Stimulated activated CD8-positive, alpha-beta memory T cell treated with anti-CD3 and anti-CD28 coated beads, Interleukin-7, amount 100 ng/mL, for 1 hour (primary cell): ENCODE data around the gene MYO10.

Experiments
- DNase-seq, 2 donors: peaks; one replicate each; pipeline ENCODE4 v3.0.0-alpha.2; 2020; ENCODE audit warnings: low read depth in 2 of 2

The MYO10 gene

GRCh38 chr5:16916262-16916878, 19.7 kb downstream of the MYO10 start:
- DNase-seq: no peak

DNA sequence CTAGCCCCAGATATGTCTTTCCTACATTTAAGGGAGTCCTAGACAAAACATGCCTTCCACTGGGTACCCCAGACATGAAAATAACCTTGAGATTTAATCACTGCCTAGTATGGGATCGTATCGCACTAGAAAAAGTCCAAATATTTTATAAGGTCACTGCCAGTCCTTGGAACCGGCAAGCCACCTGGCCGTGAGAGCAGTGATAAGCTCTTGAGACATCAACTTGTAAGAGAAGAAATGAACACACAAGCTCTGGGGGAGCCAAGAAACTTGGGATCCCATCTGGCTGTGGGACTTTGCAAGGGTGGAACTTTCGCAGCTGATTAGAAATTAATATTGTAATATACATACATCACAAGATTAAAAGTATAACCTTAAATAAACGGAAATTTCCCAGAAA, 21.5 kb downstream of the MYO10 start:
- no peak for DNase-seq

DNA sequence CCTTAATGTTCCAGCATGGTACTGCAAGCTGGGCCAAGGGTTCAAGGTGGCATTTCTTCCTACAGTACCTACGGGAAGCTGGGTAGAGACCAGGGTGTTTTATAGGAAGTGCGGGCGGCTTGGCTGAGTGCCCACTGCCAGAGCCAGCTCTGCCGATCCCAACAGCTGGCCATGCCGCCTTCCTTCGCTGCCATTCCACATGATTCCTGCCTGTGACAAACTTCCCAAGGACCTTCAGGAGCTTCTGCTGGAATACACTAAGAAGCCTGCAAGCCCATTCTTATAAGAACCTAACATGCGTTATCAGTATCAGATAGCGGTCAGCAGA, 22.0 kb downstream of the MYO10 start:
- DNase-seq: no peak

DNA sequence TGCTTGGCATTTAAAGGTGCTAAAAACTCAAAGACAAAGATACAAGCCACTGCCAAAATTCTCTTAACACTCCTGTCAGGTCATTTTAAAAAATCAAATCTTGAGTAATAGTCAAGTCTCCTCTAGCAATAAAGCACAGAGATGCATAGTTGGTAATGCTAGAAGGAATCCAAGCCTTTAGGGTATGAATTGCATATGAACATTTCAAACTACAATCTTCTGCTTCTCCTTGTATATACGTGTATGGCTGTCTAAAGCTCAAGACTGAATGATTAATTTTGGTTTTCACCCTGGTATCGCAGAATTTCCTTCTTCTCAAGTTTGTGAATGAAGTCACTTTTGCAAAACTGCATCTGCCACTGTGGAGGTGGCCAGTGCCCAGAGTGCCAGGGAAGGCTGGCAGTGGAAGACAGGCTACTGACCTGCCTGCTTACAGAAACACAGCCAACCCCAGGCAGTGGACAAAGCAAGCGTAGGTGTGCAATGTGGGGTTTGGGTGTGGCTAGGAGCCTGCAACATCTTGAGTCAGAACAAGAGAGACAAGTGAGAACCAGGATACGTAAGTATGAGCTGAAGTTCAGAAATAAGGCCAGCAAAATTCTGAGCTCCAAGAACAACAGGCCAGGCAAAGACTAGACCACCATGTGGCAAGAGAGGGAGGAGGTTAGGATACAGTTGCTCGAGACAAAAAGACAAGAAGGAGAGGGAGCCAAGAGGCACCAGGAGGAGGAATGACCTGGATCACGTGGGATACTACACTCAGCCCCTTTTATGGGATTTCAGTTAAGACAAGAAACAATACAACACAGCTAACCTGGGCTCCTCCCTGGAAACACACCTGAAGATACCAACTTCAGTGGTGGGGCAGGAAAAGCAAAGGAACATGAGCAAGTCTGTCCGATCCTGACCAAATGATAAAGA, 22.6 kb downstream of the MYO10 start:
- DNase-seq: no peak

DNA sequence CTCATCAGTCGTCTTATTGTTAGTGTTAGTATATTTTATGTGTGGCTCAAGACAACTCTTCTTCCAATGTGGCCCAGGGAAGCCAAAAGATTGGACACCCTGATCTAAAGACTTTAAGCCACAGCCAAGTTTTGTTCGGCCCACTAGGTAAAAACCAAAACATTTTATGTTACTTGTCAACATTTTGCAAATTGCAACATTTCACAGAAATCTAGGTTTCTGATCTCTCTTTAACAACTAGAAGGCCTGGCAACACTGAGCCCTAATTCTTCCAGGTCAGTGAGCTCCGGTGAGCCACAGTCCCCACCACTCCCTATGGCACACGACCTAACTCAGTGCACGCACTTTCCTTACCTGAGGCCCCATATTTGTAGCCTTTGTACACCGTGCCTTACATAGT, 24.0 kb downstream of the MYO10 start:
- no peak for DNase-seq

GRCh38 chr5:16909464-16909863, 26.6 kb downstream of the MYO10 start:
- DNase-seq: no peak

GRCh38 chr5:16907270-16907669, 28.8 kb downstream of the MYO10 start:
- DNase-seq: no peak

- DNase-seq: no peak
Observed at GRCh38 chr5:16906255-16906654, 29.8 kb downstream of the MYO10 start.

GRCh38 chr5:16903480-16904300, 32.4 kb downstream of the MYO10 start:
- no peak for DNase-seq

GRCh38 chr5:16902846-16903245, 33.2 kb downstream of the MYO10 start:
- no peak for DNase-seq

DNA sequence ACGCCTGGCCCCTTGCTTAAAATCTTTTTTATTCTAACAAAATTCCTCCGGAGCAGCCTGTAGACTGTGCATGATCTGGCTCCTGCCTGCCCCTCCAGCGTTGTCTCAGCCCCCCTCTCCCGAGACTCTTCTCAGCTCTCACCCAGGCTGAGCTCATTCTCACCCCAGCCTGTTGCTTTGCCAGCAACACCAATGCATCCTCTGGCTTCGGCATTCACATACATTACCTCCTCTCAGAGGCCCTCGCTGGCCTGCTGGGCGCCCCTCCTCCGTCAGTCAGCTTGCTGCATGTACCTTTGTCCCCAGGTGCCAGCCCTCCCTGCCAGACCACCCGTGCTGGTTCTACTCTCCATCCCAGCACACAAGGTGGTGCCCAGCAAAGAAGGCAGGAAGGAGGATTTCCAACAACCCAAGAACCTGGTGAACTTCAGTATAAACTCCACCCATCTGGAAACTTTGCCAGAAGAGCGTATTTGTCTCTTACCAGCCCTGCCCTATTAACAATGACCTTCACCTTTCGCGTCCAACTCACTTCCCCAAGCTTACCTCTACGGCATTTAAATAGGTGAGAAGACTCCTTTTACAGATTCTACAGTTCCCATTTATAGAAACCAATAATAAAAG, 35.0 kb downstream of the MYO10 start:
- no peak for DNase-seq

- DNase-seq: no peak
Observed at GRCh38 chr5:16899171-16899570, 36.9 kb downstream of the MYO10 start.

- no peak for DNase-seq
Observed at GRCh38 chr5:16897800-16898199, 38.3 kb downstream of the MYO10 start.

GRCh38 chr5:16897284-16897704, 38.8 kb downstream of the MYO10 start:
- no peak for DNase-seq

DNA sequence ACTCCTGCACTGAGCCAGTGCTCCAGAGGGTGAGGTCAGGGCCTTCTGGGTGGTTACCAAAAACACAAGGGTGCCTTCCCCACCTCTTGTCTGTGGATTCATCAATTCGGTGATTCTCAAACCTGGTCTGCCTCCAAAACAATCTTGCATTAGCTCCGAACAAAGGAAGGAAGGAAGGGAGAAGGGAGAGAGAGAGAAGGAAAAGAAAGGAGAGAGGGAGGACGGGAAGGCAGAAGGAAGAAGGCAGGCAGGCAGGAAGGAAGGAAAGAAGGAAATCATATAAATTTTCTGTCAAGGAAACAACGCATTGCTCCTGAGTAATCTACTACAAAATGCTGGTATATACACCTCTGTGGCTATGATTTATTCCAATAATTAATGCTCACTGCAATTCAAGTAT, 39.3 kb downstream of the MYO10 start:
- DNase-seq: no peak

DNA sequence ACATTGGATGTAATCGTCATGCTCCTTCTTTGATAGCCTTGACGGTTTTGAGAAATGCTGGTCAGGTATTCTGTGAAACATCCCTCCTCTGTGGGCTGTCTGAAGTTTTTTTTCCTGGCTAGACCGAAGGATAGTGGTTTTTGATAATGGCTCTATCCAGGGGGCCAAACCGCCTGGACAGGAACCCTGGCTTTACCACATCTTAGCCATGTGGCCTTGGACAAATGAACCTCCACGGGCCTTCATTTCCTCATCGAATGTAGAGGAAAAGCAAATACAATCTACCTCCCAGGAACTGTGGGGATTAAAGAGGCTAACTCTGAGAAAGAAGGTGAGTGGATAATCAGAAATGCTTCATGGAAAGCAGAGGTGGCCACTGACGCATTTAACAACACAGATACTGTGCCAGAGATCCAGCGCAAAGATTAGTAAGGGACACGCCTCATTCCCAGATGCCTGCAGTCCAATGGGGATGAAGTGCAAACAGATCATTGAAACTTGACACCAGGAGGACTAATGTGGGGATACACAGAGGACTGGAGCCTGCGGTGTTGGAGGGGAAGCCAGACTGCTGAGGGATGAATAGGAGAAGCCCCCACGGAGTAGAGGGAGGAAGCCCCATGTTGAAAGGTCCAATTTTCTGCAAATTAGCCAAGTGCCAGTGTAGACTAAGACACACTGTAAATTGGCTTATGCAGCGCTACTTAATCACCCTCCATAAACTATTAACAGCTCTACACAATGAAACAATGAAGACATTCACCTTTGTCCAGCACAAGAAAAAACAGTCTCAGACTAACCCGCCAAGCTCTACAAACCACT, 41.6 kb downstream of the MYO10 start:
- DNase-seq: no peak

DNA sequence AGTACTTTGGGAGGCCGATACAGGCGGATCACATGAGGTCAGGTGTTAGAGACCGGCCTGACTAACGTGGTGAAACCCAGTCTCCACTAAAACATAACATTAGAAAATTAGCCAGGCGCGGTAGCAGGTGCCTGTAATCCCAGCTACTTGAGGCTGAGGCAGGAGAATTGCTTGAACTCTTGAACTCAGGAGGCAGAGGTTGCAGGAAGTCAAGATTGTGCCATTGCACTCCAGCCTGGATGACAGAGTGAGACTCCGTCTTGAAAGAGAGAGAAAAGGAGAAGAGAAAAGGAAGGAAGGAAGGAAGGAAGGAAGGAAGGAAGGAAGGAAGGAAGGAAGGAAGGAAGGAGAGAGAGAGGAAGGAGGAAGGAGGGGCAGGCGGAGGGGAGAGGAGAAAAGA, 45.1 kb downstream of the MYO10 start:
- DNase-seq: no peak

GRCh38 chr5:16889972-16890519, 46.0 kb downstream of the MYO10 start:
- no peak for DNase-seq

- no peak for DNase-seq
Observed at GRCh38 chr5:16889203-16889971, 46.7 kb downstream of the MYO10 start.

DNA sequence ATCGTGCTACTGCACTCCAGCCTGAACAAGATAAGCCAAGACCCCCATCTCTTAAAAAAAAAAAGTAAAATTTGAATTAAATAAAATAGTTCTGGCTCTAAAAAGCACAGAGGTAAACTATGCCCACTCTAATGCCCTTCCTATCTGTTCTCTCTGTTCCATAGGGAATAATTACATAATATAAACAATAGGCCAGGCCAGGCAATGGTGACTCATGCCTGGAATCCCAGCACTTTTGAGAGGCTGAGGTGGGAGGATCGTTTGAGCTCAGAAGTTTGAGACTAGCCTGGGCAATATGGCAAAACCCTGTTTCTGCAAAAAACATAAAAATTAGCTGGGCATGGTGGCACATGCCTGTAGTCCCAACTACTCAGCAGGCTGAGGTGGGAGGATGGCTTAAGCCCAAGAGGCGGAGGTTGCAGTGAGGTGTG, 47.4 kb downstream of the MYO10 start:
- no peak for DNase-seq
